ENCODE results near the gene VN1R5.

The VN1R5 gene

GRCh38 chr1:247299723-247300381, 44.0 kb downstream of the VN1R5 start:
- in situ Hi-C loops (cut with MboI; ENCODE audit: low sequenced_read_pairs) = no loop called here

GRCh38 chr1:247300491-247301175, 44.8 kb downstream of the VN1R5 start:
- in situ Hi-C loops (cut with MboI; ENCODE audit: low sequenced_read_pairs) = no loop called here
- Histone ChIP-seq H3K4me1 (no peaks in the 10 kb centered on the region), H3K27me3 (ENCODE audit: low read depth) (no peaks in the 10 kb centered on the region), H3K4me3 (no peak overlapping the region), H3K36me3 (replicated peaks) (peaks cover 38% of the 10 kb centered on the region), H3K9me3 (no peaks in the 10 kb centered on the region)
- no peak for DNase-seq (ENCODE audit: low spot score in 2 of 2)

More at GRCh38 chr1:247299723-247300381, 44.0 kb downstream of the VN1R5 start:
- H3K4me1 ChIP-seq = no peaks in the 10 kb centered on the region
- no peaks in the 10 kb centered on the region for H3K27me3 ChIP-seq (ENCODE audit: low read depth)
- H3K4me3 ChIP-seq = no peak overlapping the region
- no peak for DNase-seq (ENCODE audit: low spot score in 2 of 2)
- peaks cover 34% of the 10 kb centered on the region for H3K36me3 ChIP-seq (replicated peaks)
- H3K9me3 ChIP-seq = no peaks in the 10 kb centered on the region

- Histone ChIP-seq H3K36me3 (replicated peaks) (peaks cover 38% of the 10 kb centered on the region), H3K4me1 (no peaks in the 10 kb centered on the region), H3K27me3 (ENCODE audit: low read depth) (no peaks in the 10 kb centered on the region), H3K4me3 (no peak overlapping the region), H3K9me3 (no peaks in the 10 kb centered on the region)
- in situ Hi-C loops (cut with MboI; ENCODE audit: low sequenced_read_pairs) = no loop called here
- DNase-seq (ENCODE audit: low spot score in 2 of 2) = no peak
These were observed 45.3 kb downstream of the VN1R5 start for GRCh38 chr1:247301176-247301540.

GRCh38 chr1:247303216-247303615, 47.3 kb downstream of the VN1R5 start:
- Histone ChIP-seq H3K4me3 (no peak overlapping the region), H3K27me3 (ENCODE audit: low read depth) (no peaks in the 10 kb centered on the region), H3K9me3 (no peaks in the 10 kb centered on the region), H3K36me3 (replicated peaks) (peaks cover 53% of the 10 kb centered on the region), H3K4me1 (no peaks in the 10 kb centered on the region)
- DNase-seq (ENCODE audit: low spot score in 2 of 2) = no peak
- in situ Hi-C loops (cut with MboI; ENCODE audit: low sequenced_read_pairs) = no loop called here

- no peaks in the 10 kb centered on the region for H3K9me3 ChIP-seq
- DNase-seq (ENCODE audit: low spot score in 2 of 2) = no peak
- H3K36me3 ChIP-seq (replicated peaks) = peaks cover 61% of the 10 kb centered on the region
These were observed 48.2 kb downstream of the VN1R5 start for GRCh38 chr1:247304031-247304430.

More at GRCh38 chr1:247304031-247304430, 48.2 kb downstream of the VN1R5 start:
- H3K27me3 ChIP-seq (ENCODE audit: low read depth) = no peaks in the 10 kb centered on the region
- H3K4me1 ChIP-seq = no peaks in the 10 kb centered on the region
- in situ Hi-C loops (cut with MboI; ENCODE audit: low sequenced_read_pairs) = no loop called here
- H3K4me3 ChIP-seq = no peak overlapping the region
